ENCODE data around the gene RAB7A. TPM values are rescaled to one million over a fixed set of nuclear protein-coding genes. Genes with fewer than 3 reads are reported as not detected.

Gene RAB7A
- polyA plus RNA-seq, 1 donor from 2014 or later = 42.4 TPM

GRCh38 chr3:128806588-128806987, 80.6 kb downstream of the RAB7A start:
- H3K4me3 ChIP-seq (ENCODE audit: low read length) = no peak overlapping the region
- no peaks in the 10 kb centered on the region for H3K9me3 ChIP-seq (ENCODE audit: low read length)
- H3K36me3 ChIP-seq (ENCODE audit: insufficient read depth, low read length) = peaks cover 11% of the 10 kb centered on the region
- H2AFZ ChIP-seq (ENCODE audit: low read depth, low read length) = no peak overlapping the region
- H3K27me3 ChIP-seq (ENCODE audit: insufficient read depth, low read depth, low read length) = no peaks in the 10 kb centered on the region
- H4K20me1 ChIP-seq (ENCODE audit: insufficient read depth) = no peaks in the 10 kb centered on the region
- TF ChIP-seq TAF1 (IDR thresholded peaks at IDR 0.05; ENCODE audit: low read depth) (no peak), EZH2 (IDR thresholded peaks at IDR 0.05; ENCODE audit: borderline replicate concordance, insufficient read depth, low read length, poor library complexity, severe bottlenecking) (no peak), MXI1 (conservative IDR thresholded peaks at IDR 0.05; ENCODE audit: poor library complexity, severe bottlenecking) (no peak), CTCF (IDR thresholded peaks at IDR 0.05; ENCODE audit: poor library complexity, severe bottlenecking) (no peak), RAD21 (conservative IDR thresholded peaks at IDR 0.05) (no peak), SMC3 (conservative IDR thresholded peaks at IDR 0.05; ENCODE audit: poor library complexity) (no peak), POLR2AphosphoS5 (IDR thresholded peaks at IDR 0.05) (no peak), EP300 (conservative IDR thresholded peaks at IDR 0.05; ENCODE audit: poor library complexity, severe bottlenecking) (no peak)
- TF ChIP-seq, protein P1, sequence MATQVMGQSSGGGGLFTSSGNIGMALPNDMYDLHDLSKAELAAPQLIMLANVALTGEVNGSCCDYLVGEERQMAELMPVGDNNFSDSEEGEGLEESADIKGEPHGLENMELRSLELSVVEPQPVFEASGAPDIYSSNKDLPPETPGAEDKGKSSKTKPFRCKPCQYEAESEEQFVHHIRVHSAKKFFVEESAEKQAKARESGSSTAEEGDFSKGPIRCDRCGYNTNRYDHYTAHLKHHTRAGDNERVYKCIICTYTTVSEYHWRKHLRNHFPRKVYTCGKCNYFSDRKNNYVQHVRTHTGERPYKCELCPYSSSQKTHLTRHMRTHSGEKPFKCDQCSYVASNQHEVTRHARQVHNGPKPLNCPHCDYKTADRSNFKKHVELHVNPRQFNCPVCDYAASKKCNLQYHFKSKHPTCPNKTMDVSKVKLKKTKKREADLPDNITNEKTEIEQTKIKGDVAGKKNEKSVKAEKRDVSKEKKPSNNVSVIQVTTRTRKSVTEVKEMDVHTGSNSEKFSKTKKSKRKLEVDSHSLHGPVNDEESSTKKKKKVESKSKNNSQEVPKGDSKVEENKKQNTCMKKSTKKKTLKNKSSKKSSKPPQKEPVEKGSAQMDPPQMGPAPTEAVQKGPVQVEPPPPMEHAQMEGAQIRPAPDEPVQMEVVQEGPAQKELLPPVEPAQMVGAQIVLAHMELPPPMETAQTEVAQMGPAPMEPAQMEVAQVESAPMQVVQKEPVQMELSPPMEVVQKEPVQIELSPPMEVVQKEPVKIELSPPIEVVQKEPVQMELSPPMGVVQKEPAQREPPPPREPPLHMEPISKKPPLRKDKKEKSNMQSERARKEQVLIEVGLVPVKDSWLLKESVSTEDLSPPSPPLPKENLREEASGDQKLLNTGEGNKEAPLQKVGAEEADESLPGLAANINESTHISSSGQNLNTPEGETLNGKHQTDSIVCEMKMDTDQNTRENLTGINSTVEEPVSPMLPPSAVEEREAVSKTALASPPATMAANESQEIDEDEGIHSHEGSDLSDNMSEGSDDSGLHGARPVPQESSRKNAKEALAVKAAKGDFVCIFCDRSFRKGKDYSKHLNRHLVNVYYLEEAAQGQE (IDR thresholded peaks at IDR 0.05; ENCODE audit: borderline replicate concordance) = no peak
- no peaks in the 10 kb centered on the region for H3K79me2 ChIP-seq (replicated peaks; ENCODE audit: insufficient read depth, low read length)
- no peak overlapping the region for H3K27ac ChIP-seq (ENCODE audit: low read length)
- no peak overlapping the region for H3K4me2 ChIP-seq (ENCODE audit: low read length)
- no peak overlapping the region for H3K9ac ChIP-seq (ENCODE audit: low read length)
- H3K9me2 ChIP-seq (ENCODE audit: insufficient read depth, low read length) = no peaks in the 10 kb centered on the region
- no peaks in the 10 kb centered on the region for H3F3A ChIP-seq (ENCODE audit: insufficient read depth, low read length, poor library complexity, severe bottlenecking)

DNA sequence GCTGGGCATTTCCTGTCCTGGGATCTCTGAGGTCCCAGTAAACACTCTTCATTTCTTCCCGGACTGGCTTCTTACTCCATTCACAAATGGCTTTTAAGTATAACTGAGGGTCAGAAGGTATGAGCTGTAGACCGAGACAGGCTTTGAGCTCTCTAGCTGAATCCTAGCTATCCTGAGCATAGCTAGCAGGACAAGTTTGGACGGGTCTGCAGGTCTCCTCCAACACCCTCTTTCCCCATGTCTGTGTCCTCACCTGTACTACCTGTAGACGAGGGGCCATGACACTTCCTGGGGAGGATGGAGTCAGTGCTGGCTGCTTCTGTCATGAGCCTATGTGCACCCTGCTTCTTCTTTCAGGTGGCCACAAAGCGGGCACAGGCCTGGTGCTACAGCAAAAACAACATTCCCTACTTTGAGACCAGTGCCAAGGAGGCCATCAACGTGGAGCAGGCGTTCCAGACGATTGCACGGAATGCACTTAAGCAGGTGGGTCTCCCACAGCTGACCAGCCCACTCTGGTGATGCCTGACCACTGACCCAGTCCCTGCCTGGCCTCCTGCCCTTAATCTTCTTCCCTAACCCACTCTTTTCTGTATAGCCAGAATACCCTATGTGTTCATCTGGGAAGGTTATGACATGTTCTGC, 81.3 kb downstream of the RAB7A start:
- Histone ChIP-seq H3K79me2 (replicated peaks; ENCODE audit: insufficient read depth, low read length) (no peaks in the 10 kb centered on the region), H3F3A (ENCODE audit: insufficient read depth, low read length, poor library complexity, severe bottlenecking) (no peaks in the 10 kb centered on the region), H3K9ac (ENCODE audit: low read length) (no peak overlapping the region), H4K20me1 (ENCODE audit: insufficient read depth) (no peaks in the 10 kb centered on the region), H3K4me2 (ENCODE audit: low read length) (no peak overlapping the region), H2AFZ (ENCODE audit: low read depth, low read length) (no peak overlapping the region), H3K9me3 (ENCODE audit: low read length) (no peaks in the 10 kb centered on the region), H3K36me3 (ENCODE audit: insufficient read depth, low read length) (peaks cover 11% of the 10 kb centered on the region), H3K4me3 (ENCODE audit: low read length) (no peak overlapping the region), H3K27me3 (ENCODE audit: insufficient read depth, low read depth, low read length) (no peaks in the 10 kb centered on the region), H3K9me2 (ENCODE audit: insufficient read depth, low read length) (no peaks in the 10 kb centered on the region), H3K27ac (ENCODE audit: low read length) (no peak overlapping the region)
- TF ChIP-seq MXI1 (conservative IDR thresholded peaks at IDR 0.05; ENCODE audit: poor library complexity, severe bottlenecking) = no peak
- TF ChIP-seq RAD21 (conservative IDR thresholded peaks at IDR 0.05) = no peak
- TF ChIP-seq EP300 (conservative IDR thresholded peaks at IDR 0.05; ENCODE audit: poor library complexity, severe bottlenecking) = no peak
- TF ChIP-seq POLR2AphosphoS5 (IDR thresholded peaks at IDR 0.05) = no peak
- TF ChIP-seq EZH2 (IDR thresholded peaks at IDR 0.05; ENCODE audit: borderline replicate concordance, insufficient read depth, low read length, poor library complexity, severe bottlenecking) = no peak
- no peak for TF ChIP-seq SMC3 (conservative IDR thresholded peaks at IDR 0.05; ENCODE audit: poor library complexity)
- no peak for TF ChIP-seq CTCF (IDR thresholded peaks at IDR 0.05; ENCODE audit: poor library complexity, severe bottlenecking)
- TF ChIP-seq, protein P1 (IDR thresholded peaks at IDR 0.05; ENCODE audit: borderline replicate concordance) = no peak
- TF ChIP-seq TAF1 (IDR thresholded peaks at IDR 0.05; ENCODE audit: low read depth) = no peak

Data from neural cell (in vitro differentiated cells).